Endothelial cell of umbilical vein (primary cell): Measurements from ENCODE around the gene PIK3R4. TPM values are rescaled to one million over a fixed set of nuclear protein-coding genes. Genes with fewer than 3 reads are reported as not detected.

Source experiments
- BruUV-seq: library from RNA; stranded (reverse); fragments of 400-500 nt; replicated peaks from 2 replicates; lab custom pipeline; 2021; lab: Mats Ljungman, UMichigan
- CTCF ChIA-PET: fragments of 300-600, 350-600 bp; sonication (Branson Sonifier 250); formaldehyde crosslinking; loops from one replicate; lab custom pipeline; 2021; ENCODE audit warnings: antibody characterized with exemption, inconsistent platforms; lab: Charles Lee
- POLR2A ChIA-PET: fragments of 300-600, 350-600 bp; sonication (Branson Sonifier 250); formaldehyde crosslinking; loops from one replicate; lab custom pipeline; 2021; ENCODE audit warnings: antibody characterized with exemption, inconsistent platforms; lab: Charles Lee
- DNase-seq: peaks from one replicate; pipeline ENCODE4 v3.0.0-alpha.2; 2011; ENCODE audit warnings: low read depth, low spot score
- FAIRE-seq: peaks from 2 replicates; lab custom pipeline; 2011; peaks lifted over from hg19 to GRCh38; lab: Jason Lieb, UNC
- H2AFZ ChIP-seq: 2 replicates; pipeline ENCODE4 v1.6.0; 2012; ENCODE audit warnings: low read depth, low read length, control low read depth, inconsistent platforms
- H3K27ac ChIP-seq: 2 replicates; pipeline ENCODE4 v1.5.1; 2011; ENCODE audit warnings: low read depth, mild to moderate bottlenecking, control low read depth, low read length, moderate library complexity; ENCODE audit not compliant: insufficient read depth
- H3K27me3 ChIP-seq, 2 experiments: 2 replicates each; pipeline versions ENCODE4 v1.6.0 to v1.6.1; 2011; ENCODE audit warnings: low read length in 2 of 2, mixed read lengths in 1 of 2; ENCODE audit not compliant: control insufficient read depth in 2 of 2, insufficient read depth in 2 of 2
- H3K36me3 ChIP-seq, 2 experiments: 2 replicates in 1 of 2; 3 replicates in 1 of 2; pipeline ENCODE4 v1.5.1; 2011; ENCODE audit warnings: low read length in 2 of 2, mild to moderate bottlenecking in 1 of 2, moderate library complexity in 1 of 2; ENCODE audit not compliant: control insufficient read depth in 2 of 2, insufficient read depth in 2 of 2; ENCODE audit errors: extremely low read depth in 1 of 2
- H3K4me1 ChIP-seq: 3 replicates; pipeline ENCODE4 v1.5.1; 2011; ENCODE audit warnings: mild to moderate bottlenecking, low read length; ENCODE audit not compliant: control insufficient read depth, insufficient read depth; ENCODE audit errors: extremely low read depth
- H3K4me2 ChIP-seq: 2 replicates; pipeline ENCODE4 v1.6.1; 2011; ENCODE audit warnings: low read length, control low read depth, mixed read lengths; ENCODE audit not compliant: insufficient read depth
- H3K4me3 ChIP-seq, 3 experiments: fragments of 200-600 bp in 1 of 3; sonication (generic), shearing (Covaris generic) in 1 of 3; replicated peaks in 1 of 3; 2 replicates each; pipeline ENCODE4 v1.5.1; 2011 to 2016; ENCODE audit warnings: control low read depth in 3 of 3, low read length in 3 of 3, mild to moderate bottlenecking in 2 of 3, inconsistent platforms in 1 of 3, low read depth in 1 of 3, moderate library complexity in 1 of 3; ENCODE audit not compliant: insufficient read depth in 1 of 3
- H3K79me2 ChIP-seq: 2 replicates; pipeline ENCODE4 v1.6.0; 2012; ENCODE audit warnings: low read length, inconsistent platforms; ENCODE audit not compliant: control insufficient read depth, insufficient read depth
- H3K9ac ChIP-seq: replicated peaks from 2 replicates; pipeline ENCODE3; 2011; ENCODE audit warnings: low read length, control low read depth; ENCODE audit not compliant: insufficient read depth; ENCODE audit errors: extremely low read depth
- H3K9me1 ChIP-seq: replicated peaks from 3 replicates; pipeline ENCODE4 v1.6.0; 2011; ENCODE audit warnings: mild to moderate bottlenecking, low read length; ENCODE audit not compliant: control insufficient read depth, insufficient read depth; ENCODE audit errors: extremely low read depth
- H3K9me3 ChIP-seq: replicated peaks from 2 replicates; pipeline ENCODE4 v1.5.1; 2012; ENCODE audit warnings: low read length, inconsistent platforms; ENCODE audit not compliant: control insufficient read depth, insufficient read depth
- H4K20me1 ChIP-seq: replicated peaks from 2 replicates; pipeline ENCODE3; 2011; ENCODE audit warnings: mild to moderate bottlenecking, low read length; ENCODE audit not compliant: control insufficient read depth, insufficient read depth; ENCODE audit errors: extremely low read depth
- EZH2 ChIP-seq: IDR thresholded peaks from 2 replicates; pipeline ENCODE4 v1.6.1; 2012; ENCODE audit warnings: borderline replicate concordance, low read depth, mild to moderate bottlenecking, moderate library complexity, low read length, inconsistent platforms; ENCODE audit not compliant: severe bottlenecking
- FOS ChIP-seq: IDR thresholded peaks from 2 replicates; pipeline ENCODE4 v1.6.1; 2011; ENCODE audit warnings: mild to moderate bottlenecking, low read length, moderate library complexity, borderline replicate concordance; ENCODE audit not compliant: insufficient read depth
- GATA2 ChIP-seq: IDR thresholded peaks from 2 replicates; pipeline ENCODE4 v1.7.0; 2011; ENCODE audit warnings: low read depth, mild to moderate bottlenecking, moderate library complexity, mixed read lengths, low read length; ENCODE audit not compliant: insufficient read length, insufficient read depth
- JUN ChIP-seq: IDR thresholded peaks from 2 replicates; pipeline ENCODE4 v1.6.1; 2011; ENCODE audit warnings: borderline replicate concordance, low read depth; ENCODE audit not compliant: insufficient read length, insufficient read depth
- MYC ChIP-seq: IDR thresholded peaks from one replicate; pipeline ENCODE4 v1.6.1; 2011; ENCODE audit warnings: mild to moderate bottlenecking, low read depth, low read length
- POLR2A ChIP-seq: IDR thresholded peaks from 2 replicates; pipeline ENCODE4 v1.6.1; 2012; ENCODE audit warnings: low read depth, mild to moderate bottlenecking, control low read depth, low read length
- POLR2AphosphoS5 ChIP-seq: IDR thresholded peaks from 2 replicates; pipeline ENCODE4 v1.6.1; 2012; ENCODE audit warnings: low read depth, mild to moderate bottlenecking, control low read depth, low read length, moderate library complexity; ENCODE audit not compliant: insufficient read depth
- dilution Hi-C: fragments of 300-500 bp; cut with MboI; formaldehyde crosslinking; loops from one replicate; pipeline ENCODE4 v1.15.0; 2019; ENCODE audit warnings: low sequenced_read_pairs; ENCODE audit not compliant: extremely low pct_ligation_motif_present
- intact Hi-C: fragments of 100-400 bp; cut with micrococcal nuclease; formaldehyde crosslinking; loops from one replicate; pipeline ENCODE4 v1.10.0; 2022
- polyA plus RNA-seq, 4 experiments: library from polyadenylated mRNA; depleted of rRNA in 3 of 4; stranded (reverse) in 3 of 4; unstranded in 1 of 4; fragments of >200 nt; gene quantifications; 2 replicates each; pipeline versions ENCODE4 v1.2.1 to v1.2.3, GENCODE V29; 2011 to 2012; ENCODE audit warnings: missing spikeins in 1 of 4
- total RNA-seq: library from RNA; stranded (reverse); gene quantifications from 2 replicates; pipeline ENCODE4 v1.2.3, GENCODE V29; 2021
- TF ChIP-seq, protein P1 (sequence below): IDR thresholded peaks from 2 replicates; pipeline ENCODE4 v1.6.1; 2011; ENCODE audit not compliant: insufficient read depth, insufficient read length
- TF ChIP-seq, protein P2 (sequence below), 2 donors: IDR thresholded peaks; 1 replicate in 1 of 2; 2 replicates in 1 of 2; pipeline ENCODE4 v1.5.1; 2011; ENCODE audit warnings: low read length in 2 of 2, mild to moderate bottlenecking in 2 of 2, moderate library complexity in 2 of 2, control low read depth in 1 of 2, inconsistent platforms in 1 of 2, low read depth in 1 of 2; ENCODE audit not compliant: insufficient read depth in 1 of 2; ENCODE audit errors: extremely low read depth in 1 of 2

PIK3R4 gene
- total and polyA plus RNA-seq, 2 donors (not counting 3 experiments of a cell fraction or from before 2014, with no cell fraction given): 23.0 to 43.1 TPM

DNA sequence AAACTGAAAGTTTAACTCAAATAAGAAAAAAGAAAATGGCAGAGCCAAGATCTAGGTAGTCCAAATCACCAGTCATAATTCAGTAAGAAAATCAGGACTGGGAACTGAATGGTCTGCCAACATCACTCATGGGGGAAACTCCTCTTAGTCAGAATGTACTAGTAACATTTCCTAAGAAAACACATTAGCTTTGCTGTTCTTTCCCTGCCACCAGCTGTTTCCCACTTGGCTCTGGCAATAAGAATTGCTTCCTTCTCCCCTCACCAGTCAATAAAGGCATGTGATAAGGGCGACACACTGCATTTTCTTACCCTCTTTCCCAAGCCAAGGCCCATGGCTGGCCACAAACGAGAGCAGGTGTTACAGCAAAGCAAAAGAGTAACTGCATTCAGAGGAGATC, 46.1 kb downstream of the PIK3R4 start:
- POLR2A ChIA-PET: interaction anchor here (0.8 kb wide), 1 partner anchor 8 kb away, joined by 3 read pairs; no protein-coding TSS in a partner anchor
- dilution Hi-C loops: no loop called here
- peak; percentile 60 for TF ChIP-seq JUN
- peak; percentile 57 for TF ChIP-seq GATA2
- TF ChIP-seq POLR2A: peak; percentile 48
- peak; percentile 87 for TF ChIP-seq POLR2AphosphoS5
- no peak for TF ChIP-seq EZH2
- TF ChIP-seq, protein P1, sequence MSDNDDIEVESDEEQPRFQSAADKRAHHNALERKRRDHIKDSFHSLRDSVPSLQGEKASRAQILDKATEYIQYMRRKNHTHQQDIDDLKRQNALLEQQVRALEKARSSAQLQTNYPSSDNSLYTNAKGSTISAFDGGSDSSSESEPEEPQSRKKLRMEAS: peak; percentile 50
- TF ChIP-seq MYC: no peak
- TF ChIP-seq FOS: peak; percentile 46
- TF ChIP-seq, protein P2, sequence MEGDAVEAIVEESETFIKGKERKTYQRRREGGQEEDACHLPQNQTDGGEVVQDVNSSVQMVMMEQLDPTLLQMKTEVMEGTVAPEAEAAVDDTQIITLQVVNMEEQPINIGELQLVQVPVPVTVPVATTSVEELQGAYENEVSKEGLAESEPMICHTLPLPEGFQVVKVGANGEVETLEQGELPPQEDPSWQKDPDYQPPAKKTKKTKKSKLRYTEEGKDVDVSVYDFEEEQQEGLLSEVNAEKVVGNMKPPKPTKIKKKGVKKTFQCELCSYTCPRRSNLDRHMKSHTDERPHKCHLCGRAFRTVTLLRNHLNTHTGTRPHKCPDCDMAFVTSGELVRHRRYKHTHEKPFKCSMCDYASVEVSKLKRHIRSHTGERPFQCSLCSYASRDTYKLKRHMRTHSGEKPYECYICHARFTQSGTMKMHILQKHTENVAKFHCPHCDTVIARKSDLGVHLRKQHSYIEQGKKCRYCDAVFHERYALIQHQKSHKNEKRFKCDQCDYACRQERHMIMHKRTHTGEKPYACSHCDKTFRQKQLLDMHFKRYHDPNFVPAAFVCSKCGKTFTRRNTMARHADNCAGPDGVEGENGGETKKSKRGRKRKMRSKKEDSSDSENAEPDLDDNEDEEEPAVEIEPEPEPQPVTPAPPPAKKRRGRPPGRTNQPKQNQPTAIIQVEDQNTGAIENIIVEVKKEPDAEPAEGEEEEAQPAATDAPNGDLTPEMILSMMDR (IDR thresholded peaks at IDR 0.05; ENCODE audit: extremely low read depth in 1 of 2, insufficient read depth in 1 of 2, low read depth in 1 of 2, low read length in 2 of 2): no peak
- FAIRE-seq (peak; percentile 84), DNase-seq (peak; percentile 98)
- no TSS peak for BruUV-seq
- intact Hi-C loops: loop anchor here (1.0 kb wide), 5 partner anchors 8 to 326 kb away; partner anchors contain the start of genes ASTE1, NEK11 and PIK3R4
- H3K36me3 ChIP-seq: peaks cover 2 to 8% of the 10 kb centered on the region in 2 experiments
- no peak overlapping the region for H2AFZ ChIP-seq
- H3K27me3 ChIP-seq: no peaks in the 10 kb centered on the region
- CTCF ChIA-PET: interaction anchor here (0.9 to 1.2 kb wide), 4 partner anchors 9 to 193 kb away, joined by 3 to 5 read pairs (median 4); partner anchors contain the start of gene ATP2C1
- H3K79me2 ChIP-seq: no peaks in the 10 kb centered on the region
- no peaks in the 10 kb centered on the region for H3K9me3 ChIP-seq
- peaks cover 9% of the 10 kb centered on the region for H3K4me1 ChIP-seq
- H3K9me1 ChIP-seq: no peaks in the 10 kb centered on the region
- H3K9ac ChIP-seq: no peak overlapping the region
- H3K4me2 ChIP-seq: peak overlapping the region; percentile 54
- H3K4me3 ChIP-seq: no peak overlapping the region
- H3K27ac ChIP-seq: peak overlapping the region; percentile 87
- no peaks in the 10 kb centered on the region for H4K20me1 ChIP-seq
